H1 (cell line): ENCODE results near the gene TXNDC8. TPM values are rescaled to one million over a fixed set of nuclear protein-coding genes. Genes with fewer than 3 reads are reported as not detected.

Experiments used
- ATF3 ChIP-seq: IDR thresholded peaks from 2 replicates; pipeline ENCODE4 v1.6.1; 2011; ENCODE audit warnings: low read depth, mild to moderate bottlenecking, low read length; ENCODE audit not compliant: insufficient read depth
- CTBP2 ChIP-seq: IDR thresholded peaks from 2 replicates; pipeline ENCODE4 v1.7.0; 2011; ENCODE audit warnings: borderline replicate concordance, mild to moderate bottlenecking, moderate library complexity, mixed read lengths, low read length; ENCODE audit not compliant: insufficient read depth, insufficient read length
- FOSL1 ChIP-seq: IDR thresholded peaks from 2 replicates; pipeline ENCODE4 v1.6.1; 2011; ENCODE audit warnings: mild to moderate bottlenecking, low read depth, low read length, moderate library complexity; ENCODE audit not compliant: insufficient read depth
- MAFK ChIP-seq: IDR thresholded peaks from 2 replicates; pipeline ENCODE4 v1.6.1; 2012; ENCODE audit warnings: low read depth, mild to moderate bottlenecking, improper control_type of control experiment, low read length
- RAD21 ChIP-seq, 2 experiments: IDR thresholded peaks in 1 of 2; conservative IDR thresholded peaks in 1 of 2; 2 replicates each; pipeline ENCODE4 v1.6.1; 2011; ENCODE audit warnings: low read depth in 2 of 2, low read length in 2 of 2, improper control_type of control experiment in 1 of 2, inconsistent platforms in 1 of 2, mild to moderate bottlenecking in 1 of 2, moderate library complexity in 1 of 2
- RNF2 ChIP-seq: fragments of 200-900, 300-1000 bp; sonication (generic); IDR thresholded peaks from 2 replicates; pipeline ENCODE4 v1.7.1; 2016; ENCODE audit warnings: borderline replicate concordance, low read depth, mild to moderate bottlenecking, antibody characterized with exemption, low read length; ENCODE audit not compliant: poor library complexity, severe bottlenecking; ENCODE audit errors: missing control alignments
- ZNF274 ChIP-seq: IDR thresholded peaks from 2 replicates; pipeline ENCODE4 v1.7.0; 2012; ENCODE audit warnings: low read length, borderline replicate concordance; ENCODE audit errors: extremely low read depth
- polyA plus RNA-seq, 7 experiments: library from polyadenylated mRNA; depleted of rRNA in 3 of 7; stranded (reverse) in 5 of 7; unstranded in 2 of 7; fragments of >200 nt in 5 of 7; fragments of 200-250 nt in 2 of 7; gene quantifications; 1 replicate in 5 of 7; 2 replicates in 1 of 7; 4 replicates in 1 of 7; pipeline versions ENCODE4 v1.2.1 to v1.2.3, GENCODE V29; 2011 to 2013; ENCODE audit warnings: missing spikeins in 2 of 7, mixed read lengths in 2 of 7
- total RNA-seq: library from RNA; stranded (reverse); fragmentation: NEBNext Ultra II Directional; extraction: Animal tissue kit (Norgen Biotek cat#: 25700); gene quantifications from 2 replicates; pipeline ENCODE4 v1.2.1, GENCODE V29; 2021
- TF ChIP-seq, protein P1 (sequence below): IDR thresholded peaks from 2 replicates; pipeline ENCODE4 v1.6.1; 2012; ENCODE audit warnings: low read length, inconsistent platforms

The TXNDC8 gene
- total and polyA plus RNA-seq, 2 of the 8 experiments (the other 6 are each of a cell fraction or from before 2014, with no cell fraction given), result not detected

GRCh38 chr9:110383491-110383890, 45.8 kb upstream of the TXNDC8 start (continued):
- no peak for TF ChIP-seq ATF3
- no peak for TF ChIP-seq CTBP2
- TF ChIP-seq RNF2, result no peak
- no peak for TF ChIP-seq ZNF274
- no peak for TF ChIP-seq RAD21 (IDR thresholded peaks at IDR 0.05 in 1 of 2, conservative IDR thresholded peaks at IDR 0.05 in 1 of 2; ENCODE audit: low read depth in 2 of 2, low read length in 2 of 2)
- no peak for TF ChIP-seq FOSL1
- no peak for TF ChIP-seq MAFK
- TF ChIP-seq, protein P1, sequence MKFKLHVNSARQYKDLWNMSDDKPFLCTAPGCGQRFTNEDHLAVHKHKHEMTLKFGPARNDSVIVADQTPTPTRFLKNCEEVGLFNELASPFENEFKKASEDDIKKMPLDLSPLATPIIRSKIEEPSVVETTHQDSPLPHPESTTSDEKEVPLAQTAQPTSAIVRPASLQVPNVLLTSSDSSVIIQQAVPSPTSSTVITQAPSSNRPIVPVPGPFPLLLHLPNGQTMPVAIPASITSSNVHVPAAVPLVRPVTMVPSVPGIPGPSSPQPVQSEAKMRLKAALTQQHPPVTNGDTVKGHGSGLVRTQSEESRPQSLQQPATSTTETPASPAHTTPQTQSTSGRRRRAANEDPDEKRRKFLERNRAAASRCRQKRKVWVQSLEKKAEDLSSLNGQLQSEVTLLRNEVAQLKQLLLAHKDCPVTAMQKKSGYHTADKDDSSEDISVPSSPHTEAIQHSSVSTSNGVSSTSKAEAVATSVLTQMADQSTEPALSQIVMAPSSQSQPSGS, result no peak
- TF ChIP-seq, all 59 proteins: peak for 0
